Measurements from ENCODE around the gene TMEM45A.
"Not testable (repeated sequence)": the region's sequence is repeated elsewhere in the genome, so short reads cannot be mapped to it uniquely, and the experiment has no call there.

- TF ChIP-seq CTCF, POLR2A, POLR2AphosphoS5 (IDR thresholded peaks at IDR 0.05): not testable (repeated sequence)
These were observed 89.7 kb downstream of the TMEM45A start for GRCh38 chr3:100582157-100582556.
